Type B pancreatic cell (in vitro differentiated cells): ENCODE measurements around the gene ARHGEF26. TPM values are rescaled to one million over a fixed set of nuclear protein-coding genes. Genes with fewer than 3 reads are reported as not detected.

Source experiments
- DNase-seq: peaks from one replicate; pipeline ENCODE4 v3.0.0; 2021; ENCODE audit warnings: mixed read lengths; ENCODE audit not compliant: unreplicated experiment; ENCODE audit errors: extremely low spot score
- H3K27ac Mint-ChIP-seq: 2 replicates; pipeline ENCODE4 v1.8.0; 2021; ENCODE audit warnings: mild to moderate bottlenecking, mixed read lengths
- H3K27me3 Mint-ChIP-seq: 2 replicates; pipeline ENCODE4 v1.8.0; 2021; ENCODE audit warnings: mixed read lengths
- H3K36me3 Mint-ChIP-seq: 2 replicates; pipeline ENCODE4 v1.8.0; 2021; ENCODE audit warnings: mixed read lengths
- H3K4me1 Mint-ChIP-seq: one replicate; pipeline ENCODE4 v1.8.0; 2021; ENCODE audit warnings: mixed read lengths; ENCODE audit not compliant: unreplicated experiment
- H3K4me3 Mint-ChIP-seq: 2 replicates; pipeline ENCODE4 v1.8.0; 2021; ENCODE audit warnings: mild to moderate bottlenecking, mixed read lengths
- H3K9me3 Mint-ChIP-seq: 2 replicates; pipeline ENCODE4 v1.8.0; 2021; ENCODE audit warnings: mixed read lengths
- total RNA-seq: library from RNA; stranded (reverse); gene quantifications from 2 replicates; pipeline ENCODE4 v1.2.1, GENCODE V29; 2021; ENCODE audit warnings: low replicate concordance
- TF ChIP-seq, protein P1 (sequence below): fragments of 200-600 bp; sonication (generic); conservative IDR thresholded peaks from 2 replicates; pipeline ENCODE4 v1.5.0; 2021; ENCODE audit warnings: antibody characterized with exemption, mild to moderate bottlenecking

Gene ARHGEF26
- total RNA-seq, 1 donor from 2014 or later, result 12.7 TPM

DNA sequence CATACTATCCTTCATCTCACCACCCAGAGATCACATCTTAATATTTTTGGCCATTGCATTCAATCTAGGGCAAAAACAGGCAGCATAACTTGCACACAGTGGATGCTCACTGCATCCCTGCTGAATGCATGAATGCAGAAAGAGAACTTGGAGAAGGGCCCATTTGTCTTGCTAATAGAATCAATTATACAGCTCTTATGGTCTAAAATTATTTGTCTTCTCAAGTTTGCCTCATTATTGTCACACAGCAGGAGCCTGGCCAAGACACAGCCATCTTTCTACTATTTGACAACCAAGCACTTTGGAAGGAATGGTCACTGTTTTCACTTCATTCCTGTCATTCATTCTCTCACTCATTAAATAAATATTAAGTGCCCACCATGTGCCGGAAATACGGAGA lies 1.2 kb upstream of the ARHGEF26 start:
- DNase-seq, result no peak
- no peak overlapping the region for H3K27ac Mint-ChIP-seq
- peaks cover 27% of the 10 kb centered on the region for H3K4me1 Mint-ChIP-seq
- H3K36me3 Mint-ChIP-seq, result no peaks in the 10 kb centered on the region
- H3K27me3 Mint-ChIP-seq, result peaks cover 28% of the 10 kb centered on the region
- H3K9me3 Mint-ChIP-seq, result no peaks in the 10 kb centered on the region
- TF ChIP-seq, protein P1, sequence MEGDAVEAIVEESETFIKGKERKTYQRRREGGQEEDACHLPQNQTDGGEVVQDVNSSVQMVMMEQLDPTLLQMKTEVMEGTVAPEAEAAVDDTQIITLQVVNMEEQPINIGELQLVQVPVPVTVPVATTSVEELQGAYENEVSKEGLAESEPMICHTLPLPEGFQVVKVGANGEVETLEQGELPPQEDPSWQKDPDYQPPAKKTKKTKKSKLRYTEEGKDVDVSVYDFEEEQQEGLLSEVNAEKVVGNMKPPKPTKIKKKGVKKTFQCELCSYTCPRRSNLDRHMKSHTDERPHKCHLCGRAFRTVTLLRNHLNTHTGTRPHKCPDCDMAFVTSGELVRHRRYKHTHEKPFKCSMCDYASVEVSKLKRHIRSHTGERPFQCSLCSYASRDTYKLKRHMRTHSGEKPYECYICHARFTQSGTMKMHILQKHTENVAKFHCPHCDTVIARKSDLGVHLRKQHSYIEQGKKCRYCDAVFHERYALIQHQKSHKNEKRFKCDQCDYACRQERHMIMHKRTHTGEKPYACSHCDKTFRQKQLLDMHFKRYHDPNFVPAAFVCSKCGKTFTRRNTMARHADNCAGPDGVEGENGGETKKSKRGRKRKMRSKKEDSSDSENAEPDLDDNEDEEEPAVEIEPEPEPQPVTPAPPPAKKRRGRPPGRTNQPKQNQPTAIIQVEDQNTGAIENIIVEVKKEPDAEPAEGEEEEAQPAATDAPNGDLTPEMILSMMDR, result no peak
- H3K4me3 Mint-ChIP-seq, result peak overlapping the region; percentile 89

DNA sequence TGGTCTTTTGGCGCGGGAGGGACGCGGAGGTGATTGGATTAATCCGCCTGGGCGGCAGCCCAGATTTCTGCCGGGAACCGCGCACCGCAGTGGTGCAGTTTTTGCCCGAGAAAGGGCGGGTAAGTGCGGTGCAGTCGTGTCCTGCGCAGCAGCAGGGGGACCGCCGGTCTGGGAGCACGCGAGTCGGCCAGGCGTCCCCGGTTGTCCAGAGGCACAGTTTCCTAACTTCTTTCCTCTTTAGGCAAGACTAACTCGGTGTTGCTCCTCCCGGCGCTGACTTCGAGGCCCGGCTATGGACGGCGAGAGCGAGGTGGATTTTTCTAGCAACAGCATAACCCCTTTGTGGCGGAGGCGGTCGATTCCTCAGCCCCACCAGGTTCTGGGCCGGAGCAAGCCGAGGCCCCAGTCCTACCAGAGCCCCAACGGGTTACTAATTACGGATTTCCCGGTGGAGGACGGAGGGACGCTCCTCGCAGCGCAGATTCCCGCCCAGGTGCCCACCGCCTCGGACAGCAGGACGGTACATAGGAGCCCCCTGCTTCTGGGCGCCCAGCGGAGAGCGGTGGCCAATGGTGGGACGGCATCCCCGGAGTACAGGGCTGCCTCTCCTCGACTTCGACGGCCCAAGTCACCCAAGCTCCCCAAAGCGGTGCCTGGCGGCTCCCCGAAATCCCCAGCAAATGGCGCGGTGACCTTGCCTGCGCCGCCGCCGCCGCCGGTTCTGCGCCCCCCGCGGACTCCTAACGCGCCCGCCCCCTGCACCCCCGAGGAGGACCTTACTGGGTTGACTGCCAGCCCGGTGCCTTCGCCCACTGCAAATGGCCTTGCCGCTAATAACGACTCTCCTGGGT lies 736 bp downstream of the ARHGEF26 start:
- Mint-ChIP-seq H3K27ac (peak overlapping the region; percentile 87), H3K4me3 (peak overlapping the region; percentile 89), H3K36me3 (peaks cover 5% of the 10 kb centered on the region), H3K4me1 (peaks cover 31% of the 10 kb centered on the region), H3K9me3 (no peaks in the 10 kb centered on the region), H3K27me3 (peaks cover 26% of the 10 kb centered on the region)
- TF ChIP-seq, protein P1, result peak; percentile 56
- DNase-seq, result no peak

DNA sequence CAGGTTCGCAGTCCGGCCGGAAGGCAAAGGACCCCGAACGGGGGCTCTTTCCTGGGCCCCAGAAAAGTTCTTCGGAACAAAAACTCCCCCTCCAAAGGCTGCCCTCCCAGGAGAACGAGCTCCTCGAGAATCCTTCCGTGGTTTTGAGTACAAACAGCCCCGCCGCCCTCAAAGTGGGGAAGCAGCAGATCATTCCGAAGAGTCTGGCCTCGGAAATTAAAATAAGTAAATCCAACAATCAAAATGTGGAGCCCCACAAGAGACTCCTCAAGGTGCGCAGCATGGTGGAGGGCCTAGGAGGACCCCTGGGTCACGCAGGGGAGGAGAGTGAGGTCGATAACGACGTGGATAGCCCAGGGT lies 1.3 kb downstream of the ARHGEF26 start:
- peaks cover 25% of the 10 kb centered on the region for H3K27me3 Mint-ChIP-seq
- no peaks in the 10 kb centered on the region for H3K9me3 Mint-ChIP-seq
- peaks cover 31% of the 10 kb centered on the region for H3K4me1 Mint-ChIP-seq
- peak overlapping the region; percentile 55 for H3K27ac Mint-ChIP-seq
- peak overlapping the region; percentile 89 for H3K4me3 Mint-ChIP-seq
- TF ChIP-seq, protein P1, result no peak
- no peak for DNase-seq
- peaks cover 5% of the 10 kb centered on the region for H3K36me3 Mint-ChIP-seq

DNA sequence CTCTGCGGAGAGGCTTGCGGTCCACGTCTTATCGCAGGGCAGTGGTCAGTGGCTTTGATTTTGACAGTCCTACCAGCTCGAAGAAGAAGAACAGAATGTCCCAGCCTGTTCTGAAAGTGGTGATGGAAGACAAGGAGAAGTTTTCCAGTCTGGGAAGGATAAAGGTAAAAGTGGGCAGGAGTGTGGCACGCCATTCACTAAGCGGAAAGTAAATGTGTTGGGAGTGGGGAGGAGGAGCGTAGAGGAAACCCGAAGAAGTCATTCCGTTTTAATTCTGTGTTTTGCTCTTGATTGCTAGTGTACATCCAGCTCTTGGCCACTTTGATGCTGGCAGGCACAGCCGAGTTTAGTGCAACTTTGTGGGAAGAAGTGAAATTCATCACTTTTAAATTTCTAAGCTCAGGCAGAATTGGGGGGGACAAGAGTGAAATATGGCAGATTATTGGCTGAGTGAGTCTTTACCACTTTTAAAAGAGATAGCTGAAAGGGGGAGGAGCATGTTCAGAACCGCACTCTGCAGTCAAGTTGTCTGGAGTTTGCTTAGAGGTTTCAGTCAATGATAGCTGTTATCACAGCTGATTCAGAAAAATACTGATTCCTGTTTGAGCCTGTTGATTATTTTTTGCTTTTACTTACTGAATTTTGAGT lies 1.8 kb downstream of the ARHGEF26 start:
- H3K9me3 Mint-ChIP-seq, result no peaks in the 10 kb centered on the region
- peaks cover 31% of the 10 kb centered on the region for H3K4me1 Mint-ChIP-seq
- peak overlapping the region; percentile 89 for H3K4me3 Mint-ChIP-seq
- peaks cover 25% of the 10 kb centered on the region for H3K27me3 Mint-ChIP-seq
- TF ChIP-seq, protein P1, result no peak
- peaks cover 5% of the 10 kb centered on the region for H3K36me3 Mint-ChIP-seq
- H3K27ac Mint-ChIP-seq, result peak overlapping the region; percentile 55
- no peak for DNase-seq

DNA sequence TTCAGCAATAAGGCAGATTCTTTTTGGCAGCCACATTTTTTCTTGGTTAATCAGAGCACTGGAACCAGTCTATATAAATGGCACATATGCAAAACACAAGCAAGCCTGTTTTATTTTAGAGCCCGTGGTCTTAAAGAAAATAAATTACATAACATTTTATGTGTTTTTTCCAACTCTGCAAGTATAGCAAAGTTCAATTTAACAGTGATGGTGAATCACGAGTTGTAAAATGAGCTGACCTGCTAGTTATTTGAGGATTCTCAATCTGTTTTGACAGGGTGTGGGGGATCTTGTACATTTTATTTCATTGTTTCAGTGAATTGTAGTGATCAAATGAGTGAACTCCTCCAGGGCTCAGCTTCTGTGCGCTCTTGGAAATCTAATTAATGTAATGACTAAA lies 2.7 kb downstream of the ARHGEF26 start:
- TF ChIP-seq, protein P1, result no peak
- H3K27ac Mint-ChIP-seq, result no peak overlapping the region
- no peak for DNase-seq

More for the DNA sequence above, 2.7 kb downstream of the ARHGEF26 start:
- Mint-ChIP-seq H3K4me1 (peaks cover 37% of the 10 kb centered on the region), H3K27me3 (peaks cover 22% of the 10 kb centered on the region), H3K9me3 (no peaks in the 10 kb centered on the region), H3K4me3 (peak overlapping the region; percentile 89), H3K36me3 (peaks cover 12% of the 10 kb centered on the region)
